Thyroid gland (tissue), 4 donors: Measurements from ENCODE around the gene ATXN1. TPM values are rescaled to one million over a fixed set of nuclear protein-coding genes. Genes with fewer than 3 reads are reported as not detected.
"Not testable (repeated sequence)": the region's sequence is repeated elsewhere in the genome, so short reads cannot be mapped to it uniquely, and the experiment has no call there.

Source experiments
- DNase-seq, 2 donors: peaks; one replicate each; pipeline ENCODE4 v3.0.0-alpha.2; 2019
- H3K27ac ChIP-seq, 3 donors: fragments of 200-600 bp; sonication (generic); 1 replicate in 2 of 3; 2 replicates in 1 of 3; pipeline ENCODE4 v1.5.1; 2016 to 2019; ENCODE audit warnings: mild to moderate bottlenecking in 1 of 3, moderate library complexity in 1 of 3
- H3K27me3 ChIP-seq: fragments of 200-600 bp; sonication (generic); one replicate; pipeline ENCODE4 v1.5.1; 2019
- H3K36me3 ChIP-seq, 2 donors: fragments of 200-600 bp; sonication (generic); one replicate each; pipeline ENCODE4 v1.5.1; 2016 to 2019
- H3K4me1 ChIP-seq, 2 donors: fragments of 200-600 bp; sonication (generic); one replicate each; pipeline ENCODE4 v1.5.1; 2017 to 2019
- H3K4me3 ChIP-seq, 3 donors: fragments of 200-600 bp; sonication (generic); replicated peaks in 1 of 3; 1 replicate in 2 of 3; 2 replicates in 1 of 3; pipeline ENCODE4 v1.5.1; 2016; ENCODE audit warnings: mild to moderate bottlenecking in 1 of 3
- H3K9me3 ChIP-seq: fragments of 200-600 bp; sonication (generic); one replicate; pipeline ENCODE4 v1.5.1; 2017
- CTCF ChIP-seq, 6 experiments: fragments of 200-600 bp in 3 of 6; fragments of 450-650 bp in 3 of 6; sonication (generic) in 3 of 6; IDR thresholded peaks; one replicate each; pipeline ENCODE4 v1.5.1; 2016 to 2019; ENCODE audit warnings: antibody characterized with exemption in 6 of 6, mild to moderate bottlenecking in 2 of 6, inconsistent platforms in 1 of 6, moderate library complexity in 1 of 6
- POLR2A ChIP-seq, 2 donors: fragments of 450-650 bp; IDR thresholded peaks; one replicate each; pipeline ENCODE4 v1.6.1; 2017; ENCODE audit warnings: antibody characterized with exemption in 2 of 2, mild to moderate bottlenecking in 2 of 2, moderate library complexity in 1 of 2
- WGBS, 2 donors: methylation state at CpG; one replicate each; pipeline ENCODE4 v1.1.5; 2017; 5-methylcytosine and 5-hydroxymethylcytosine counted together
- intact Hi-C: fragments of 100-400 bp; cut with DNase I; formaldehyde crosslinking; loops from one replicate; pipeline ENCODE4 v1.15.1; 2023
- total RNA-seq, 4 donors: library from RNA; depleted of rRNA; stranded (reverse); fragments of >200 nt; gene quantifications; one replicate each; pipeline ENCODE4 v1.2.3, GENCODE V29; 2016

ATXN1 gene
- total RNA-seq, 4 donors from 2014 or later: 62.1 to 88.1 (median 83.0) TPM

DNA sequence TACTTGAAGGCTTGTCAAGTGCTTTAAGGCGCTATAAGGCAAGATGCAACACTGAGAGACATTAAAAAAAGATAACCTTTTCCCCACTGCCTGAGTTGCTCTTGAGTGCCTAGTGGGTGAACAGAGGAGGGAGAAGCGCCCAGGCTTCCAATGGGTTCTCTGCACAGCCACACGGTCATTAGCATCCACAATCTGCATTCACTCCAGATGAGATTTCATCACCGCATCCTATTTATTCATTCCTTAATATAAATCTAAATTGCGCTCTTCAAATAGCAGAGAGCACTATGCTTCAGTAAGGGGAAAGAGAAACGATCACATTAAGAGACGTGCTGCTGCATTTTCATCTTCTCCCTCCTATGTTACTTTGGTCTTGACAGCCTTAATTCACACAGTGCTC lies 219.2 kb downstream of the ATXN1 start:
- H3K27me3 ChIP-seq: no peaks in the 10 kb centered on the region
- WGBS, 2 donors: 69 to 71% methylated on average over 7 of the region's 7 CpGs
- H3K4me1 ChIP-seq: peaks cover 40 to 61% of the 10 kb centered on the region in 2 donors
- no peak overlapping the region for H3K4me3 ChIP-seq
- H3K9me3 ChIP-seq: no peaks in the 10 kb centered on the region
- H3K27ac ChIP-seq: peak overlapping the region; percentile 88 to 96 (median 92)
- TF ChIP-seq CTCF (IDR thresholded peaks at IDR 0.05) (no peak), POLR2A (IDR thresholded peaks at IDR 0.05) (no peak)
- DNase-seq: peak in 1 of 2 donors; percentile 19
- no peaks in the 10 kb centered on the region for H3K36me3 ChIP-seq
- intact Hi-C loops: no loop called here

DNA sequence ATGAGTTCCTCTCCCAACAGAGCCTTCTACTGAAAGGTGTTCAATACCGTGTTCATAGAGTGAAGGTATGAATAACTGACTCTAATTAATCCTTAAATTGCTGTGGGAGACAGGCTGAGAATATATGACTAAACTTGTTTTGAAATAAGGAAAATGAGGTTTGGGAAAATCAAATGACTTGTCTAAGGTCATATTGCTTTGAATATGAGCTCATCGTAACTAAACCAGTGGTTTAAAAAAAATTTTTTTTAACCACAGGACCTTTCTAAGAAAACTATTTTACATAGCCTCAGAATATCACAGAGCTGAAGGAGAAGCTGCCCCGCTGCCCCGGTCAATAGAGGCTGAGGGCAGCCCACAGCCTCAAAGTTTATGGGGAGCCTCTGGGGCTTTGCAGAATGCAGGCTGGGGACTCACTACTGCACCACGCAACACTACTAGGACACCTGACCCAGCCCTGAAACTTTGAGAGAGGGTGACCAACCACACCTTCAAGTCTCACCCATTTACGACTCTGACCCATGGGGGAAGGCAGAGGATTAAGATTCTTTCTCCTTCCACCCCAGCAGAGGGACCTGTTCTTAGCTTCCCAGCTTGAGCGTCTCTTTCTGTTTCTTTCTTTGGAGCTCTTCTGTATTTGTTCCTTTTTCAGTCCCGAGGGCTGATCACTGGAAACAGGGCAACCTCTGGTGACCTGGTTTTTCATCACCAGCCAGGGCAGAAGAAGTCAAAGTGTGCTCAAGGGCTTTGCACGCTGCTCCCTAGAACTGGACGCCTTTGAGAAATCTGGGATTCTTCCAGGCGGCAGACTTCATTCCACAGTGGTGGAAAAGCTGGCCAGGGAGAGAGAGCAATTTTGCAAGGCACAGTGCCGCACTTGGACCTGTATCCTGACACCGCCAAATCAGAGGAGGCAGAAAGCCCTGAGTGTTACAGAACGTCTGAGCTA lies 220.2 kb downstream of the ATXN1 start:
- TF ChIP-seq CTCF (IDR thresholded peaks at IDR 0.05) (peak in 3 of 6 experiments; percentile 17 to 39 (median 26)), POLR2A (IDR thresholded peaks at IDR 0.05) (no peak)
- Histone ChIP-seq H3K4me3 (no peak overlapping the region), H3K4me1 (peaks cover 36 to 53% of the 10 kb centered on the region in 2 donors), H3K27me3 (no peaks in the 10 kb centered on the region), H3K27ac (peak overlapping the region; percentile 88 to 96 (median 92)), H3K36me3 (no peaks in the 10 kb centered on the region), H3K9me3 (no peaks in the 10 kb centered on the region)
- intact Hi-C loops: no loop called here
- DNase-seq: peak; percentile 54 to 58
- WGBS, 2 donors: 47 to 49% methylated on average over 14 of the region's 14 CpGs

GRCh38 chr6:16540383-16540782 lies 220.9 kb downstream of the ATXN1 start:
- peaks cover 29 to 46% of the 10 kb centered on the region in 2 donors for H3K4me1 ChIP-seq
- H3K36me3 ChIP-seq, H3K9me3 ChIP-seq, intact Hi-C loops, H3K27me3 ChIP-seq, DNase-seq, H3K4me3 ChIP-seq: not testable (repeated sequence)
- peak overlapping the region in 2 of 3 donors; percentile 2 to 96 for H3K27ac ChIP-seq
- 93 to 98% methylated on average over 4 of the region's 4 CpGs for WGBS, 2 donors

DNA sequence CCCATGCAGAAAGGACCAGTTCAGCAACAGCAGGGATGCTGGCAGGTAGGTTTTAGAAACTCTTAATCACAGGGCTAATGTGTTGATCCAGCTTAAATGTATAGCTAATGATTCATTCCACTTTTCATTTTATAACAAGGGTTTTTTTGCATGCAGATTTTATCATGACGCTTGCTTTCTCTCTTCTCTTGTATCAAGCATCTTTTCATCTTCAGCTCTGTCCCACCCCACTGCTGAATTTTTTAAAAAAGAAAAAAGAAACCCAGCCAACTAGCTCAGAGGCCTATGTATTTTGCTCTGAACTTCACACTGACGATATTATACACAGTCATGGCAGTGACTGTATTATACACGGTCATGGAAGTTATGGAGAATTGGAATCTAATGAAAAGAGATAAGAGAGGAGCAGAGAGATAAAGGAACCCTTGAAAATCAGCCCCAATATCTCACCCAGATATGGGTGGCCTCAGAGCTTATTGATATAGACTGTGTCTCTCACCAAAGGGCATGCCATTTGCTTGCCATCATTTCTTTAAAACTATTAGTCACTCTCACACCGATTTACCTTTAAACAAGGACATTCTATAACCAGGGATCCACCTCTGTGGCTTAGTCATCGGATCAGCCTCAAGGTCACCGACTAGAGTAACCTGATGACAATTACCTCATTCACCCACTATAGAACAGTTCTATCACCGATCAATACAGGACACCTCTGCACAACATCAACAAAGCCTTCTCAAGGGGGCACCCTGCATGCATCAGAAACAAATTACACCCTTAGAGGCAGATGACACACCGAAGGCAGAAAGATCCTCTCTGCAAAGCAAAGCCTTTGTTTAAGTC lies 222.0 kb downstream of the ATXN1 start:
- H3K27me3 ChIP-seq: no peaks in the 10 kb centered on the region
- H3K4me3 ChIP-seq: no peak overlapping the region
- H3K9me3 ChIP-seq: no peaks in the 10 kb centered on the region
- no peaks in the 10 kb centered on the region for H3K36me3 ChIP-seq
- DNase-seq: no peak
- peaks cover 19 to 41% of the 10 kb centered on the region in 2 donors for H3K4me1 ChIP-seq
- 94 to 95% methylated on average over 8 of the region's 8 CpGs for WGBS, 2 donors
- intact Hi-C loops: no loop called here
- no peak overlapping the region for H3K27ac ChIP-seq
- TF ChIP-seq POLR2A (IDR thresholded peaks at IDR 0.05): no peak
- TF ChIP-seq CTCF (IDR thresholded peaks at IDR 0.05): no peak

GRCh38 chr6:16535564-16535963 lies 225.7 kb downstream of the ATXN1 start:
- peaks cover 11 to 18% of the 10 kb centered on the region in 2 donors for H3K4me1 ChIP-seq
- DNase-seq: no peak
- intact Hi-C loops: no loop called here
- no peak overlapping the region for H3K4me3 ChIP-seq
- H3K27me3 ChIP-seq: no peaks in the 10 kb centered on the region
- WGBS, 2 donors: 84 to 85% methylated on average over 5 of the region's 5 CpGs
- TF ChIP-seq CTCF (IDR thresholded peaks at IDR 0.05) (no peak), POLR2A (IDR thresholded peaks at IDR 0.05) (no peak)
- H3K27ac ChIP-seq: no peak overlapping the region
- H3K36me3 ChIP-seq: no peaks in the 10 kb centered on the region
- H3K9me3 ChIP-seq: no peaks in the 10 kb centered on the region
